Endothelial cell (in vitro differentiated cells): ENCODE data around the gene DDN. TPM values are rescaled to one million over a fixed set of nuclear protein-coding genes. Genes with fewer than 3 reads are reported as not detected.

ENCODE experiments used
- DNase-seq: peaks from one replicate; pipeline ENCODE4 v3.0.0; 2021; ENCODE audit warnings: low spot score
- H3K27ac Mint-ChIP-seq: one replicate; pipeline ENCODE4 v1.8.0; 2021; ENCODE audit warnings: mixed read lengths, inconsistent platforms; ENCODE audit not compliant: unreplicated experiment
- H3K27me3 Mint-ChIP-seq: one replicate; pipeline ENCODE4 v1.8.0; 2021; ENCODE audit warnings: mild to moderate bottlenecking, moderate library complexity, mixed read lengths, inconsistent platforms; ENCODE audit not compliant: unreplicated experiment
- H3K36me3 Mint-ChIP-seq: one replicate; pipeline ENCODE4 v1.8.0; 2021; ENCODE audit warnings: mild to moderate bottlenecking, low read depth, mixed read lengths, inconsistent platforms; ENCODE audit not compliant: unreplicated experiment
- H3K4me1 Mint-ChIP-seq: one replicate; pipeline ENCODE4 v1.8.0; 2021; ENCODE audit warnings: mild to moderate bottlenecking, mixed read lengths, inconsistent platforms; ENCODE audit not compliant: unreplicated experiment
- H3K4me3 Mint-ChIP-seq: one replicate; pipeline ENCODE4 v1.8.0; 2021; ENCODE audit warnings: mild to moderate bottlenecking, mixed read lengths, inconsistent platforms; ENCODE audit not compliant: unreplicated experiment
- H3K9me3 Mint-ChIP-seq: one replicate; pipeline ENCODE4 v1.8.0; 2021; ENCODE audit warnings: mixed read lengths, inconsistent platforms; ENCODE audit not compliant: unreplicated experiment
- total RNA-seq: library from RNA; stranded (reverse); fragmentation: NEBNext Ultra II Directional; extraction: Animal tissue kit (Norgen Biotek cat#: 25700); gene quantifications from one replicate; pipeline ENCODE4 v1.2.1, GENCODE V29; 2021; ENCODE audit not compliant: unreplicated experiment
- TF ChIP-seq, protein P1 (sequence below): fragments of 200-600 bp; sonication (generic); IDR thresholded peaks from one replicate; pipeline ENCODE4 v1.5.0; 2021; ENCODE audit warnings: antibody characterized with exemption; ENCODE audit not compliant: unreplicated experiment

The DDN gene
- total RNA-seq, 1 donor from 2014 or later = 0.10 TPM

DNA sequence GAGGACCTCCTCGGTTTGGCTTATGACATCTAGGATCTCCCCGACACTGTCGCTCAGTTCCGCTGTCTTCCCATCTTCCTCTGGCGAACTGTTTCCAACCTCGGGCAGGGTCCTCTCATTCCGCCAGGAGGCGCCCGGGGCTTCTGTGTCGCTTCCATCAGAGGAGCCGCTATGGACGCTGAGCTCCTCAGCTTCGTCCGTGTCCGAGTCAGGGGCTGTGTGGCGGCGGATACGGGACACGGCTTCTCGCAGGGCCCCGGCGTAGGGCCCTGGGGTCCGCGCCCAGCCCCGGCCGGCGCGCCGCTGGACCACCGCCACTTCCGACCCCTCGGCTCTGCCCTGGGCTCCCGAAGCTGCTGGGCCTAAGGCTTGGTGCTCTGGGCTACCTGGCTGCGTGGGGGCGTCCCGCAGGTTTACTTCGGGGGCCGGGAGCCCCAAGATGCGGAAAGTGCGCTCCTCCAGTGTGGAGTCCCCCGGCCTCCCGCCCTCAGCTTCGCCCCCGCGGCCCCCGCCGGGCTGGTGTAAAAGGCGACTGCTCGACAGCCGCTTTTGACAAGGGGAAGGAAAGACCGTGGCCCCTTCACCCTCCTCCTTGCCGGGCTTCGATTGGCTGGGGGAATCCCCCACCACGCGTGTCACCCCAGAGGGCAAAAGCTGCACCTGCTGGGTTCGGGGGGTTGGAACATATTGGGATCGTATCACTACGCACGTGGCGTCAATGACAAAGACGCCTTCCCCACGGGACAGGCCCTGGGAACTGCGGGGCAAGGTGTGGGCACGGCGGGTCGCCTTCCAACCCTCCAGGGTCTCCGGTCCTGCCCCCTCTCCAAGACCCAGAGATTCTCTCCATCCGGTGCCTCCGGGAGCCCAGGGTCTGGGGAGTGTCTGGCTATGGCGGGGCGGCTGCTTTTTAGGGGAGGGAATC, 2.1 kb downstream of the DDN start:
- peaks cover 39% of the 10 kb centered on the region for H3K27me3 Mint-ChIP-seq
- peaks cover 11% of the 10 kb centered on the region for H3K4me1 Mint-ChIP-seq
- TF ChIP-seq, protein P1, sequence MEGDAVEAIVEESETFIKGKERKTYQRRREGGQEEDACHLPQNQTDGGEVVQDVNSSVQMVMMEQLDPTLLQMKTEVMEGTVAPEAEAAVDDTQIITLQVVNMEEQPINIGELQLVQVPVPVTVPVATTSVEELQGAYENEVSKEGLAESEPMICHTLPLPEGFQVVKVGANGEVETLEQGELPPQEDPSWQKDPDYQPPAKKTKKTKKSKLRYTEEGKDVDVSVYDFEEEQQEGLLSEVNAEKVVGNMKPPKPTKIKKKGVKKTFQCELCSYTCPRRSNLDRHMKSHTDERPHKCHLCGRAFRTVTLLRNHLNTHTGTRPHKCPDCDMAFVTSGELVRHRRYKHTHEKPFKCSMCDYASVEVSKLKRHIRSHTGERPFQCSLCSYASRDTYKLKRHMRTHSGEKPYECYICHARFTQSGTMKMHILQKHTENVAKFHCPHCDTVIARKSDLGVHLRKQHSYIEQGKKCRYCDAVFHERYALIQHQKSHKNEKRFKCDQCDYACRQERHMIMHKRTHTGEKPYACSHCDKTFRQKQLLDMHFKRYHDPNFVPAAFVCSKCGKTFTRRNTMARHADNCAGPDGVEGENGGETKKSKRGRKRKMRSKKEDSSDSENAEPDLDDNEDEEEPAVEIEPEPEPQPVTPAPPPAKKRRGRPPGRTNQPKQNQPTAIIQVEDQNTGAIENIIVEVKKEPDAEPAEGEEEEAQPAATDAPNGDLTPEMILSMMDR = peak; percentile 59
- no peak overlapping the region for H3K27ac Mint-ChIP-seq
- no peaks in the 10 kb centered on the region for H3K9me3 Mint-ChIP-seq
- peak; percentile 82 for DNase-seq
- H3K36me3 Mint-ChIP-seq = peaks cover 17% of the 10 kb centered on the region
- no peak overlapping the region for H3K4me3 Mint-ChIP-seq

DNA sequence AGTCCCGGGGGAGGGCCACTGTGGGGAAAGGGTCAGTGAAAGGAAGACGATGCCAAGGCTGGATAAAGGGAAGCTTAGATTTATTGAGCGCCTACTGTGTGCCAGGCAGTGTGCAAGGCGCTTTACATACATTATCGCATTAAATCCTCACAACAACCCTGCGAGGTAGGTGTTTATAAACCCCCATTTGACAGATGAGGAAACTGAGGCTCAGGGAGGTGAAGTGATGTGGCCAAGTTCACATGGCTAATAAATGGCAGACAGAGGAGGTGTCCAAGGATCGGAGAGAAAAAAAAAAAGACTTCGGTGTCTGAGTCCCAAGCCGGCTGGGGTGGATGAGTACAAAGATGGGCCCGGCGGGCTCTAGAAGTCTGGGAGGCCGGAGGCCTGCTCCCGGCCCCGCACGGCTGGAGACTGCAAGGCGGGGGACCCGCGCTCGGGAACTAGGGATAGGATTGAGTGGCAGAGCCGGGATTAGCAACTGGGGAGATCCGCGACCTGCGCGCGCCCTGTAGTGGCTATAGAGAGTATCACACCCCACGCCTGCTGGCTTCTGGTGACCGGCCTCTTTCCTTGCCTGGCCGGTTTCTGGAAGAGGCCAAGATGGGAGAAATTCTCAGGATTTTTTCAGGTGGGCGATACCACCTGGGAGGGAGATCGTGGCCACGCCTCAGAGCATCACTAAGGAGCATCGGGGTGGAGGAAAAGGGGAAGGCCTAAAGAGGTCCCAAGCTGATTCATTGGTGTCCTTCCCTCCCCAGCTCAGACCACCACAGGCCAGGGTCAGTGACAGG, 3.9 kb downstream of the DDN start:
- DNase-seq = peak; percentile 87
- Mint-ChIP-seq H3K4me3 (no peak overlapping the region), H3K27ac (no peak overlapping the region), H3K4me1 (peaks cover 17% of the 10 kb centered on the region), H3K27me3 (peaks cover 37% of the 10 kb centered on the region), H3K36me3 (peaks cover 5% of the 10 kb centered on the region), H3K9me3 (no peaks in the 10 kb centered on the region)
- TF ChIP-seq, protein P1 = peak; percentile 60

GRCh38 chr12:48994224-48995085, 4.7 kb downstream of the DDN start:
- H3K36me3 Mint-ChIP-seq = peaks cover 5% of the 10 kb centered on the region
- H3K27ac Mint-ChIP-seq = no peak overlapping the region
- no peak overlapping the region for H3K4me3 Mint-ChIP-seq
- peaks cover 11% of the 10 kb centered on the region for H3K4me1 Mint-ChIP-seq
- H3K27me3 Mint-ChIP-seq = peaks cover 33% of the 10 kb centered on the region
- H3K9me3 Mint-ChIP-seq = no peaks in the 10 kb centered on the region
- TF ChIP-seq, protein P1 = no peak
- no peak for DNase-seq

DNA sequence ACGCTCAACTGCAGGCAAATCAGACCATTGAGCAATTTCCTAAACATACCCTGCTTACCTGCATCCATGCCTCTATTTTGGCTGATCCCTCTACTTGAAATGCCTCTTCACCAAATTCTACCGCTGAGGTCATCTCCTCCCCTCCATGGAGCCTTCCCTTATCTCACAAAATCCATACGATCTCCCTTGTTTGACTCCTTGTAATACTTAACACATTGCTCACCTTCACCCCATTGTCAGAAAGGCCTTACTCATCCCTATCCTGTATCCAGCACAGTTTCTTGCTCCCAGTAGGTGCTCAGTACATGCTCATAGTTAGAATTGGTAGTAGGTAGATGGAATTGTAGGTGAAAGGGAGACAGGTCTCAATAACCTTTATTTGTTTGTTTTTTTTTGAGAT, 5.4 kb downstream of the DDN start:
- Mint-ChIP-seq H3K36me3 (peaks cover 5% of the 10 kb centered on the region), H3K27ac (peak overlapping the region; percentile 16), H3K4me3 (no peak overlapping the region), H3K9me3 (no peaks in the 10 kb centered on the region), H3K4me1 (peaks cover 10% of the 10 kb centered on the region), H3K27me3 (peaks cover 37% of the 10 kb centered on the region)
- no peak for DNase-seq
- TF ChIP-seq, protein P1 = no peak
